ENCODE results near the gene RBM38.

RBM38 gene

DNA sequence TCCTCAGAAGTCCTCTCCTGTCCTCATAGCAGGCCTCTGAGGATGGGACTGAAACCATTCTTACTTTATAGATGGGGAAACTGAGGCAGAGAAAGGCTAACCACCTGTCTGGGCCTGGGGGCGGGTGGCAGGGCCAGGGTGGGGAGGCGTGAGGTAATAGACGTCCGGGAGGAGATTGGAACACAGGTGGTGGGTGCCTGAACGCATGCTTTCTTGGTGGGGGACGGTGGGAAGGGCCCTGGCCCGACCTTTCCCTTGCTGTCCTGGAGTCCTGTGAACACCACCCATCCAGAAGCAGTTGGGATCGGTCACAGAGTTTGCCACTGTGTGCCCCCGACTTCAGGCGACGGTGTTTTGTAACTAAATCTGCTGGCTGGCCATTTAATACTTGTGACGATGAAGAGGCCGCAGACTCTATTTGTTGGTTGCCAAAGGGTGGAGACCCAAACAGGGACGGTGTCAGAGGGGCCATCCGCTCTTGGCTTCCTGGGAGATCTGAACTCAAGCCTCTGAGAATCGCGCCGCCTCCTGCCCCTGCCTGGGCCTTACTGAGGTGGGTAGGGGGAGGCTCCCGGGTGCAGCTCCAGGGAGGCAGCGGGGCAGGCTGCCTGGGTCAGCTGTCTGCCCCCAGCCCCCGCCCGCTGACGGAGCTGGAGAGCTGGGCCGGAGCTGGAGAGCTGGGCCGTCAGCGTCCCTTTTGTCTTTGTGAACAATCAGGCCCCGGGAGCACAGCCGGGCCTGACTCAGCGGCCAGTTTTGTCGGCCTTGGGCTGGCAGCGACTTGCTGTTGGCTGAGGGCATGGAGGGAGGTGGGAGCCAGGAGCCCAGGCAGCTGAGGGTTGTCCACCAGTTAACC lies 4.1 kb downstream of the RBM38 start:
- Histone ChIP-seq H3K27me3 (ENCODE audit: control insufficient read depth in 3 of 3, insufficient read depth in 3 of 3, low read depth in 1 of 3, low read length in 3 of 3) (peaks cover 0 to 6% (median 0%) of the 10 kb centered on the region in 3 experiments), H2BK5ac (ENCODE audit: low read length) (no peak overlapping the region), H3K4ac (ENCODE audit: low read length) (no peak overlapping the region), H2BK12ac (ENCODE audit: low read length) (no peak overlapping the region), H3K23ac (ENCODE audit: low read depth, low read length, poor library complexity) (no peak overlapping the region), H4K8ac (ENCODE audit: low read depth, low read length) (no peak overlapping the region), H3K9ac (ENCODE audit: low read depth, low read length, poor library complexity) (no peak overlapping the region), H3K4me2 (ENCODE audit: insufficient read depth, low read length, poor library complexity, severe bottlenecking) (peak overlapping the region; percentile 43), H3K4me1 (ENCODE audit: control insufficient read depth in 2 of 2, insufficient read depth in 1 of 2, low read depth in 1 of 2, low read length in 2 of 2) (peaks cover 30 to 39% of the 10 kb centered on the region in 2 donors), H3K79me1 (ENCODE audit: low read depth, low read length) (peaks cover 19% of the 10 kb centered on the region), H3K4me3 (ENCODE audit: low read length in 2 of 2) (no peak overlapping the region), H3K27ac (replicated peaks; ENCODE audit: low read length) (peak overlapping the region; percentile 44), H3K9me3 (replicated peaks in 1 of 2; ENCODE audit: control insufficient read depth in 2 of 2, insufficient read depth in 1 of 2, low read depth in 1 of 2, low read length in 2 of 2) (peaks cover 0 to 2% of the 10 kb centered on the region in 2 donors), H4K91ac (ENCODE audit: low read depth, low read length, poor library complexity) (no peak overlapping the region), H2BK120ac (ENCODE audit: low read depth, low read length) (no peak overlapping the region), H3K14ac (ENCODE audit: low read length) (no peak overlapping the region), H3K36me3 (replicated peaks in 1 of 2; ENCODE audit: control insufficient read depth in 2 of 2, insufficient read depth in 2 of 2, low read length in 2 of 2) (peaks cover 18 to 75% of the 10 kb centered on the region in 2 donors), H2AFZ (ENCODE audit: low read length) (peak overlapping the region; percentile 27), H2BK15ac (ENCODE audit: low read length) (peak overlapping the region; percentile 44), H2AK5ac (ENCODE audit: low read depth, low read length) (peak overlapping the region; percentile 88), H3K18ac (ENCODE audit: low read length) (peak overlapping the region; percentile 51)
- WGBS, 2 donors (ENCODE audit: extremely low coverage in 2 of 2, insufficient read length in 2 of 2, insufficient replicate concordance in 1 of 2), result no CpG with 5 or more reads among the region's 31 CpGs
- peak; percentile 75 for DNase-seq (ENCODE audit: low spot score)

DNA sequence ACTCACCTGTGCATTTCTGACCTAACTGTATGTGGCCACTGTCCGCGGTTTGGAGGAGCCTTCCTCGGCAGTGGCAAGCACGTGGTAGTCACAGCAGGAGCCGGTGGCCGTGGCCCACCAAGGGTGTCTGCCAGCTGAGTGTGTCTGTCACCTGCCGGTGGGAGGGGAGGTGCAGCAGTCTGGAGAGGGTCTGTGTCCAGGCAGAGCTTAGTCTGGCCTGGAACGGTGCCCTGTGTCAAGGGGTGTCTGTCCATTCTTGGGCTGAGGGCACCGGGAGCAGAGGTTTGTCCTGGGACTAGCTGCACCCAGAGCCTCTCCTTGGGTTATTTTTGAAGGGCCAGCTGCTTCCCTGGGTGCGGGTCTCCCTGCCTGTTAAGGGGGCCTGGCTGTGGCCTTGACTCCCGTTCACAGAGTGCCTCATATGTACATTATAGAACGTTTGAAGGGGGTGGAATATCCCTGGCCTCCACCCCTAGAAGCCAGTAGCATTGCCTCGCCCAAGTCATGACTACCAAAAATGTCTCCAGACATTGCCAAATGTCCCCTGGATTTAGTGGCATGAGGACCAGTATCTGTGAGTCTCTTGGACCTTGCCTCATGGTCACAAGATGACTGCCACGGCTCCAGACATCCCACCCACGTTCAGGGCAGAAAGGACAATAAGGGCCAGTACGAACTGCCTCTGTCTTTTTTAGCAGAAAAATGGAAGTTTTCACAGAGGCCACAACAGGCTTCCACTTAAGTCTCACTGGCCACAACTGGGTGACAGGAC lies 5.2 kb downstream of the RBM38 start:
- peaks cover 19% of the 10 kb centered on the region for H3K79me1 ChIP-seq (ENCODE audit: low read depth, low read length)
- peak overlapping the region; percentile 55 for H2BK15ac ChIP-seq (ENCODE audit: low read length)
- peaks cover 0 to 2% of the 10 kb centered on the region in 2 donors for H3K9me3 ChIP-seq (replicated peaks in 1 of 2; ENCODE audit: control insufficient read depth in 2 of 2, insufficient read depth in 1 of 2, low read depth in 1 of 2, low read length in 2 of 2)
- H2AFZ ChIP-seq (ENCODE audit: low read length), result no peak overlapping the region
- H2BK5ac ChIP-seq (ENCODE audit: low read length), result peak overlapping the region; percentile 40
- peak overlapping the region; percentile 65 for H3K14ac ChIP-seq (ENCODE audit: low read length)
- H3K4me1 ChIP-seq (ENCODE audit: control insufficient read depth in 2 of 2, insufficient read depth in 1 of 2, low read depth in 1 of 2, low read length in 2 of 2), result peaks cover 30 to 38% of the 10 kb centered on the region in 2 donors
- peaks cover 18 to 85% of the 10 kb centered on the region in 2 donors for H3K36me3 ChIP-seq (replicated peaks in 1 of 2; ENCODE audit: control insufficient read depth in 2 of 2, insufficient read depth in 2 of 2, low read length in 2 of 2)
- no peak for DNase-seq (ENCODE audit: low spot score)
- no peak overlapping the region for H3K23ac ChIP-seq (ENCODE audit: low read depth, low read length, poor library complexity)
- no CpG with 5 or more reads among the region's 16 CpGs for WGBS, 2 donors (ENCODE audit: extremely low coverage in 2 of 2, insufficient read length in 2 of 2, insufficient replicate concordance in 1 of 2)
- H3K18ac ChIP-seq (ENCODE audit: low read length), result peak overlapping the region; percentile 69
- no peak overlapping the region for H4K8ac ChIP-seq (ENCODE audit: low read depth, low read length)
- H3K27ac ChIP-seq (replicated peaks; ENCODE audit: low read length), result no peak overlapping the region
- H3K9ac ChIP-seq (ENCODE audit: low read depth, low read length, poor library complexity), result no peak overlapping the region
- H3K27me3 ChIP-seq (ENCODE audit: control insufficient read depth in 3 of 3, insufficient read depth in 3 of 3, low read depth in 1 of 3, low read length in 3 of 3), result no peaks in the 10 kb centered on the region
- peak overlapping the region; percentile 7 for H2BK12ac ChIP-seq (ENCODE audit: low read length)
- no peak overlapping the region for H3K4me3 ChIP-seq (ENCODE audit: low read length in 2 of 2)
- H4K91ac ChIP-seq (ENCODE audit: low read depth, low read length, poor library complexity), result peak overlapping the region; percentile 9
- H3K4me2 ChIP-seq (ENCODE audit: insufficient read depth, low read length, poor library complexity, severe bottlenecking), result no peak overlapping the region
- no peak overlapping the region for H3K4ac ChIP-seq (ENCODE audit: low read length)
- H2AK5ac ChIP-seq (ENCODE audit: low read depth, low read length), result peak overlapping the region; percentile 85
- H2BK120ac ChIP-seq (ENCODE audit: low read depth, low read length), result no peak overlapping the region

DNA sequence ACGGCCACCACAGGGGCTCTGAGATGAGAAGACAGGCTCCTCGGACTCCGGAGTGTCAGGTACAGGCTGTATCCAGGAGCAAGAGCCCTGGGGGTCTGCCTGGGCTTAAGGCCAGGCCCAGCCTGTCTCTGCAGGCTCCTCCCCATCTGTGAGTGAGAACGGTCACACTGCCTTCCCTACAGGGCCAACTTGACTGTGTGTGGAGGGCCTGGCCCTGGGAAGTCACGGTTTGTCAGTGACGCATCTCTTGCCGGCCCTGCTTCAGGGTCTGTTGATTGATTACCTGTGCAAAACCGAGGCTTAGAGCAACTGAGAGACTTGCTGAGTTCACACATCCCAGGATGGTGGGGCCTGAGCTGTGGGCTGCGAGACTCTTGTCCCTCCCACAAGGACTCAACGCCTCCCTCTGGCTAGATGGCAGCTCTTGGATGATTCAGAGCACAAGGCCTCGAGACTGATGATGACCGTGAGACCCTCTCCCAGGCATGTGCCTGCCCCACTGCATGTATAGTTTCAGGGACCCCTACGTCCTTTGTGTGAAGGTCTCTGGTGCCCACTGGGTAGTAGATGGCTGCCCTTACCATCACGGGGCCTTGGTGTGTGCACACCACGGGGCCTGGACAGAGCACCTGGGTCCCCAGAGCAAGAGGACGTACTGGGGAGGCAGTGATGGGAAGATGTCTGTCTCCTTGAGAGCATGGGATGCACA lies 5.9 kb downstream of the RBM38 start:
- peaks cover 22 to 92% of the 10 kb centered on the region in 2 donors for H3K36me3 ChIP-seq (replicated peaks in 1 of 2; ENCODE audit: control insufficient read depth in 2 of 2, insufficient read depth in 2 of 2, low read length in 2 of 2)
- DNase-seq (ENCODE audit: low spot score), result no peak

More for the DNA sequence above, 5.9 kb downstream of the RBM38 start:
- no peaks in the 10 kb centered on the region for H3K27me3 ChIP-seq (ENCODE audit: control insufficient read depth in 3 of 3, insufficient read depth in 3 of 3, low read depth in 1 of 3, low read length in 3 of 3)
- no peak overlapping the region for H3K4me2 ChIP-seq (ENCODE audit: insufficient read depth, low read length, poor library complexity, severe bottlenecking)
- H3K18ac ChIP-seq (ENCODE audit: low read length), result no peak overlapping the region
- no peak overlapping the region for H2AFZ ChIP-seq (ENCODE audit: low read length)
- H4K8ac ChIP-seq (ENCODE audit: low read depth, low read length), result no peak overlapping the region
- no peak overlapping the region for H3K4ac ChIP-seq (ENCODE audit: low read length)
- H3K4me1 ChIP-seq (ENCODE audit: control insufficient read depth in 2 of 2, insufficient read depth in 1 of 2, low read depth in 1 of 2, low read length in 2 of 2), result peaks cover 30 to 38% of the 10 kb centered on the region in 2 donors
- peak overlapping the region in 1 of 2 donors; percentile 5 for H3K4me3 ChIP-seq (ENCODE audit: low read length in 2 of 2)
- H3K14ac ChIP-seq (ENCODE audit: low read length), result no peak overlapping the region
- H3K9ac ChIP-seq (ENCODE audit: low read depth, low read length, poor library complexity), result peak overlapping the region; percentile 4
- H2BK120ac ChIP-seq (ENCODE audit: low read depth, low read length), result no peak overlapping the region
- no CpG with 5 or more reads among the region's 16 CpGs for WGBS, 2 donors (ENCODE audit: extremely low coverage in 2 of 2, insufficient read length in 2 of 2, insufficient replicate concordance in 1 of 2)
- H3K27ac ChIP-seq (replicated peaks; ENCODE audit: low read length), result peak overlapping the region; percentile 25
- peak overlapping the region; percentile 40 for H2BK5ac ChIP-seq (ENCODE audit: low read length)
- no peak overlapping the region for H2BK15ac ChIP-seq (ENCODE audit: low read length)
- H2BK12ac ChIP-seq (ENCODE audit: low read length), result peak overlapping the region; percentile 7
- peak overlapping the region; percentile 0 for H2AK5ac ChIP-seq (ENCODE audit: low read depth, low read length)
- H3K9me3 ChIP-seq (replicated peaks in 1 of 2; ENCODE audit: control insufficient read depth in 2 of 2, insufficient read depth in 1 of 2, low read depth in 1 of 2, low read length in 2 of 2), result peaks cover 0 to 2% of the 10 kb centered on the region in 2 donors
- H4K91ac ChIP-seq (ENCODE audit: low read depth, low read length, poor library complexity), result peak overlapping the region; percentile 9
- peaks cover 19% of the 10 kb centered on the region for H3K79me1 ChIP-seq (ENCODE audit: low read depth, low read length)
- H3K23ac ChIP-seq (ENCODE audit: low read depth, low read length, poor library complexity), result no peak overlapping the region

Data from neuronal stem cell (in vitro differentiated cells).